Left renal pelvis (tissue), 4 donors: ENCODE results near the gene SAMD4A. TPM values are rescaled to one million over a fixed set of nuclear protein-coding genes. Genes with fewer than 3 reads are reported as not detected.
A peak's percentile ranks its signal among the peaks of the same experiment; 100 is the strongest.

Experiments used
- DNase-seq, 4 donors: peaks; one replicate each; pipeline ENCODE4 v3.0.0-alpha.2; 2013; ENCODE audit warnings: low read depth in 4 of 4, low spot score in 3 of 4
- polyA plus RNA-seq, 4 donors: library from polyadenylated mRNA; unstranded; fragments of 120-200 nt; gene quantifications; one replicate each; pipeline ENCODE4 v1.2.1, GENCODE V29; 2013; ENCODE audit not compliant: insufficient read length in 4 of 4

The SAMD4A gene
- polyA plus RNA-seq, 4 donors, result 9.4 to 16.9 (median 10.3) TPM

GRCh38 chr14:54652188-54652587 lies 85.3 kb downstream of the SAMD4A start:
- peak; percentile 48 to 73 (median 58) for DNase-seq

- DNase-seq, result no peak
These were observed 85.7 kb downstream of the SAMD4A start for GRCh38 chr14:54652605-54653052.

GRCh38 chr14:54653712-54654469 lies 87.0 kb downstream of the SAMD4A start:
- DNase-seq, result no peak

- no peak for DNase-seq
These were observed 87.7 kb downstream of the SAMD4A start for GRCh38 chr14:54654605-54655004.

- DNase-seq, result no peak
These were observed 91.9 kb downstream of the SAMD4A start for GRCh38 chr14:54658836-54659235.

- no peak for DNase-seq
These were observed 92.4 kb downstream of the SAMD4A start for GRCh38 chr14:54659365-54659764.

GRCh38 chr14:54660604-54661111 lies 93.7 kb downstream of the SAMD4A start:
- DNase-seq, result no peak

- no peak for DNase-seq
These were observed 95.7 kb downstream of the SAMD4A start for GRCh38 chr14:54662491-54663133.

- DNase-seq, result no peak
These were observed 98.0 kb downstream of the SAMD4A start for GRCh38 chr14:54664961-54665360.

GRCh38 chr14:54665946-54666345 lies 99.0 kb downstream of the SAMD4A start:
- DNase-seq, result no peak

- no peak for DNase-seq
These were observed 100.3 kb downstream of the SAMD4A start for GRCh38 chr14:54667026-54667744.

- no peak for DNase-seq
These were observed 100.8 kb downstream of the SAMD4A start for GRCh38 chr14:54667764-54668163.

- DNase-seq, result no peak
These were observed 103.0 kb downstream of the SAMD4A start for GRCh38 chr14:54669721-54670561.

- DNase-seq, result no peak
These were observed 104.6 kb downstream of the SAMD4A start for GRCh38 chr14:54671537-54671936.

- no peak for DNase-seq
These were observed 105.3 kb downstream of the SAMD4A start for GRCh38 chr14:54672181-54672580.

GRCh38 chr14:54672688-54673087 lies 105.8 kb downstream of the SAMD4A start:
- no peak for DNase-seq

GRCh38 chr14:54673193-54674045 lies 106.5 kb downstream of the SAMD4A start:
- no peak for DNase-seq

GRCh38 chr14:54674046-54674741 lies 107.3 kb downstream of the SAMD4A start:
- DNase-seq, result no peak
